ENCODE results near the gene MYO9A.

DNA sequence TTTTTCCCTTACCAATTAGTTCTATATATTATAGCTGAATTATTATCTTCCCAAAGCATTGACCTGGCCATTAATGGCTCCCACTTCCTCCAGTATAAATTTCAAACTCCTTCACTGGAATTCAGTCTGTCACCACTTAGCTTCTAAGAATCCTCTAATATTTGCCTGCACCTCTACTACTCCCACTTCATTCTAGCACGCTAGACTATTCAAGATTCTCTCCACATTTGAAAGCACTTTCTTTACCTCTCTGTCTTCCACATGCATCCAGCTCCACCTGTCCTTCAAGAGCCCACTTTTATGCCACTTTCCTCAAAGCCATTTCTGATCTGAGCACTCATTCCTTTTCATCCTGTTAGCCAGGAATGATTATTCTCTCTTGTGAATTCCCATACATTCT lies 15.3 kb upstream of the MYO9A start:
- no peak for TF ChIP-seq CTCF (IDR thresholded peaks at IDR 0.05)
- no peak for TF ChIP-seq POLR2A (IDR thresholded peaks at IDR 0.05)

Measured in heart left ventricle (tissue), 13 donors.